Caco-2 (cell line): ENCODE results near the gene TPSB2. TPM values are rescaled to one million over a fixed set of nuclear protein-coding genes. Genes with fewer than 3 reads are reported as not detected.
"Not testable (repeated sequence)": the region's sequence is repeated elsewhere in the genome, so short reads cannot be mapped to it uniquely, and the experiment has no call there.

Experiments used
- Bru-seq: library from RNA; stranded (reverse); fragments of 400-500 nt; gene quantifications from one replicate; lab custom pipeline; 2021; lab: Mats Ljungman, UMichigan
- BruChase-seq, 2 experiments: library from RNA; stranded (reverse); fragments of 400-500 nt; gene quantifications; one replicate each; lab custom pipeline; 2021; lab: Mats Ljungman, UMichigan
- BruUV-seq: library from RNA; stranded (reverse); fragments of 400-500 nt; replicated peaks from 2 replicates; lab custom pipeline; 2021; lab: Mats Ljungman, UMichigan
- CTCF ChIA-PET: fragments of 300-600 bp; sonication (Branson Sonifier 250); formaldehyde crosslinking; loops from one replicate; lab custom pipeline; 2022; ENCODE audit warnings: antibody characterized with exemption; lab: Charles Lee
- POLR2A ChIA-PET: fragments of 300-600 bp; sonication (Branson Sonifier 250); formaldehyde crosslinking; loops from one replicate; lab custom pipeline; 2022; ENCODE audit warnings: antibody characterized with exemption; lab: Charles Lee
- DNase-seq, 2 experiments: peaks; one replicate each; pipeline versions ENCODE4 v3.0.0 to v3.0.0-alpha.2; 2020 to 2022
- H3K27me3 ChIP-seq: replicated peaks from 2 replicates; pipeline ENCODE4 v1.6.0; 2011; ENCODE audit warnings: low read length; ENCODE audit not compliant: control insufficient read depth, insufficient read depth
- H3K36me3 ChIP-seq: 2 replicates; pipeline ENCODE4 v1.5.1; 2011; ENCODE audit warnings: low read length; ENCODE audit not compliant: control insufficient read depth, insufficient read depth
- H3K4me1 ChIP-seq: fragments of 250-450 bp; sonication (Bioruptor Pico); 2 replicates; pipeline ENCODE4 v1.5.1; 2020; ENCODE audit warnings: mild to moderate bottlenecking
- H3K4me3 ChIP-seq: 2 replicates; pipeline ENCODE4 v1.5.1; 2011; ENCODE audit warnings: low read depth, mild to moderate bottlenecking, control low read depth, low read length
- H3K9me3 ChIP-seq: fragments of 250-450 bp; sonication (Bioruptor Pico); 2 replicates; pipeline ENCODE4 v1.5.1; 2020; ENCODE audit warnings: mild to moderate bottlenecking, moderate library complexity
- H3K27ac Mint-ChIP-seq: one replicate; pipeline ENCODE4 v1.8.0; 2022; ENCODE audit warnings: mixed read lengths; ENCODE audit not compliant: unreplicated experiment
- H3K27me3 Mint-ChIP-seq: one replicate; pipeline ENCODE4 v1.8.0; 2022; ENCODE audit warnings: mixed read lengths; ENCODE audit not compliant: insufficient read depth, unreplicated experiment
- H3K36me3 Mint-ChIP-seq: one replicate; pipeline ENCODE4 v1.8.0; 2022; ENCODE audit warnings: mild to moderate bottlenecking, mixed read lengths; ENCODE audit not compliant: insufficient read depth, unreplicated experiment
- H3K4me1 Mint-ChIP-seq: one replicate; pipeline ENCODE4 v1.8.0; 2022; ENCODE audit warnings: low read depth, mixed read lengths; ENCODE audit not compliant: unreplicated experiment
- H3K4me3 Mint-ChIP-seq: one replicate; pipeline ENCODE4 v1.8.0; 2022; ENCODE audit warnings: mild to moderate bottlenecking, moderate library complexity, mixed read lengths; ENCODE audit not compliant: unreplicated experiment
- H3K9me3 Mint-ChIP-seq: one replicate; pipeline ENCODE4 v1.8.0; 2022; ENCODE audit warnings: mixed read lengths; ENCODE audit not compliant: unreplicated experiment
- CTCF ChIP-seq, 2 experiments: fragments of 200-600 bp in 1 of 2; IDR thresholded peaks; 1 replicate in 1 of 2; 2 replicates in 1 of 2; pipeline versions ENCODE4 v1.5.1 to v1.8.0; 2011 to 2022; ENCODE audit warnings: antibody characterized with exemption in 1 of 2, control low read depth in 1 of 2, inconsistent platforms in 1 of 2, low read depth in 1 of 2, low read length in 1 of 2, mild to moderate bottlenecking in 1 of 2, moderate library complexity in 1 of 2; ENCODE audit not compliant: insufficient read depth in 1 of 2, severe bottlenecking in 1 of 2, unreplicated experiment in 1 of 2
- intact Hi-C: fragments of 100-400 bp; cut with micrococcal nuclease; formaldehyde crosslinking; loops from one replicate; pipeline ENCODE4 v1.10.0; 2022; ENCODE audit not compliant: unreplicated experiment
- long read RNA-seq: library from polyadenylated mRNA; stranded (forward); transcript quantifications from one replicate; pipeline ENCODE4 v2.0.0, GENCODE V29; 2022
- total RNA-seq: library from RNA; stranded (reverse); gene quantifications from 2 replicates; pipeline ENCODE4 v1.2.3, GENCODE V29; 2022

The TPSB2 gene
- not detected in 2 replicates for total RNA-seq
- not detected for Bru-seq, nascent RNA
- not detected for BruChase-seq, experiment 1, labeled RNA remaining after a 2-hour chase
- BruChase-seq, experiment 2, labeled RNA remaining after a 6-hour chase, result not detected
- long read RNA-seq, result 0 reads

DNA sequence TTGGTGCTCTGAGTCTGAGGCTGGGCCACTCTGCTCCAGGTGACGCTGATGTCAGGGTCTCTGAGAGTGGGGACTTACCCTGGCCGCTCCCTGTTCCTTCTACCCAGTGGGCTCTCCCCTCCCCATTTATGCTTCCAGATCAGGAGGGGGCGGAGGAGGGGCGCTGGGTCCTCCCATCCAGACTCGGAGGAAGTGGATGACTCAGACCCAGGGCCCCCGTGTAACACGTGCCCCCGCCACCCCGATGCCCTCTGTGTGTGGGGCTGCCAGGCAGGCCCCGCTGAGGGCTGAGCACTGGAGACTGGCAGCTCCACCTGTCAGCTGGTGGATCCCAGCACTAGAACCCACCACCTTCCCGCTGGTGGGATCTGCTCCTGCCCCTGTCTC lies at the start of gene TPSB2:
TSS of gene TPSB2 (minus strand) at position 101 of the 387 bp plus-strand sequence. CDS start 233 bp downstream, outside the sequence.
- H3K4me1 Mint-ChIP-seq, H3K9me3 ChIP-seq, H3K36me3 ChIP-seq, DNase-seq, H3K27me3 Mint-ChIP-seq, BruUV-seq, intact Hi-C loops, H3K4me3 ChIP-seq, H3K36me3 Mint-ChIP-seq, POLR2A ChIA-PET, H3K9me3 Mint-ChIP-seq, H3K4me3 Mint-ChIP-seq, CTCF ChIA-PET, H3K27me3 ChIP-seq, H3K27ac Mint-ChIP-seq, H3K4me1 ChIP-seq: not testable (repeated sequence)

- Mint-ChIP-seq H3K9me3 (peaks cover 7% of the 10 kb centered on the region), H3K36me3 (peaks cover 5% of the 10 kb centered on the region), H3K4me1 (no peaks in the 10 kb centered on the region), H3K27me3 (no peaks in the 10 kb centered on the region), H3K27ac (no peak overlapping the region), H3K4me3 (no peak overlapping the region)
- intact Hi-C loops, result no loop called here
- H3K9me3 ChIP-seq, result no peaks in the 10 kb centered on the region
- POLR2A ChIA-PET, result no interaction called here
- no peaks in the 10 kb centered on the region for H3K36me3 ChIP-seq
- H3K4me3 ChIP-seq, result no peak overlapping the region
- no peaks in the 10 kb centered on the region for H3K4me1 ChIP-seq
- no peak for TF ChIP-seq CTCF (IDR thresholded peaks at IDR 0.05; ENCODE audit: insufficient read depth in 1 of 2, low read depth in 1 of 2, low read length in 1 of 2, severe bottlenecking in 1 of 2, unreplicated experiment in 1 of 2)
- H3K27me3 ChIP-seq, result no peaks in the 10 kb centered on the region
- CTCF ChIA-PET, result no interaction called here
- BruUV-seq, result no TSS peak
- DNase-seq, result no peak
Observed at GRCh38 chr16:1279081-1279944, 49.3 kb upstream of the TPSB2 start.

GRCh38 chr16:1278477-1278876 lies 48.5 kb upstream of the TPSB2 start:
- no peaks in the 10 kb centered on the region for H3K9me3 ChIP-seq
- H3K36me3 ChIP-seq, result no peaks in the 10 kb centered on the region
- CTCF ChIA-PET, result no interaction called here
- intact Hi-C loops, result no loop called here
- no peaks in the 10 kb centered on the region for H3K4me1 ChIP-seq
- Mint-ChIP-seq H3K4me3 (no peak overlapping the region), H3K36me3 (peaks cover 4% of the 10 kb centered on the region), H3K27me3 (no peaks in the 10 kb centered on the region), H3K27ac (no peak overlapping the region), H3K4me1 (no peaks in the 10 kb centered on the region), H3K9me3 (peaks cover 7% of the 10 kb centered on the region)
- no peak overlapping the region for H3K4me3 ChIP-seq
- BruUV-seq, result no TSS peak
- no peak for DNase-seq
- no peak for TF ChIP-seq CTCF (IDR thresholded peaks at IDR 0.05; ENCODE audit: insufficient read depth in 1 of 2, low read depth in 1 of 2, low read length in 1 of 2, severe bottlenecking in 1 of 2, unreplicated experiment in 1 of 2)
- POLR2A ChIA-PET, result no interaction called here
- H3K27me3 ChIP-seq, result no peaks in the 10 kb centered on the region
